GM21529 (cell line): ENCODE data around the gene DHX29.

Experiments used
- ATAC-seq: cut with Tn5 transposase; IDR thresholded peaks from one replicate; pipeline ENCODE4 v1.9.1; 2021; ENCODE audit not compliant: unreplicated experiment

The DHX29 gene

GRCh38 chr5:55232271-55232984 is 75.1 kb downstream of the DHX29 start:
- ATAC-seq = peak; percentile 5

- no peak for ATAC-seq
Observed at GRCh38 chr5:55231919-55232270, 75.6 kb downstream of the DHX29 start.

- no peak for ATAC-seq
Observed at GRCh38 chr5:55231029-55231918, 76.2 kb downstream of the DHX29 start.

- ATAC-seq = no peak
Observed at GRCh38 chr5:55230086-55230629, 77.3 kb downstream of the DHX29 start.

- ATAC-seq = no peak
Observed at GRCh38 chr5:55227664-55228430, 79.6 kb downstream of the DHX29 start.

- peak; percentile 57 for ATAC-seq
Observed at GRCh38 chr5:55226934-55227663, 80.4 kb downstream of the DHX29 start, which contains the start of gene MCIDAS. MCIDAS (minus strand) TSS chr5:55227315; CDS start chr5:55227138, 177 bp downstream.

- peak; percentile 69 for ATAC-seq
Observed at GRCh38 chr5:55226027-55226933, 81.2 kb downstream of the DHX29 start.

- no peak for ATAC-seq
Observed at GRCh38 chr5:55225346-55225745, 82.1 kb downstream of the DHX29 start.

GRCh38 chr5:55223812-55224240 is 83.7 kb downstream of the DHX29 start:
- ATAC-seq = no peak

GRCh38 chr5:55222985-55223811 is 84.3 kb downstream of the DHX29 start:
- ATAC-seq = no peak

GRCh38 chr5:55222092-55222984 is 85.2 kb downstream of the DHX29 start:
- no peak for ATAC-seq

GRCh38 chr5:55220433-55221185 is 86.9 kb downstream of the DHX29 start:
- no peak for ATAC-seq

GRCh38 chr5:55219770-55220169 is 87.7 kb downstream of the DHX29 start:
- no peak for ATAC-seq

- ATAC-seq = no peak
Observed at GRCh38 chr5:55218967-55219366, 88.5 kb downstream of the DHX29 start.

GRCh38 chr5:55211184-55211874 is 96.2 kb downstream of the DHX29 start:
- no peak for ATAC-seq
